ENCODE results near the gene PACSIN3.

The PACSIN3 gene

DNA sequence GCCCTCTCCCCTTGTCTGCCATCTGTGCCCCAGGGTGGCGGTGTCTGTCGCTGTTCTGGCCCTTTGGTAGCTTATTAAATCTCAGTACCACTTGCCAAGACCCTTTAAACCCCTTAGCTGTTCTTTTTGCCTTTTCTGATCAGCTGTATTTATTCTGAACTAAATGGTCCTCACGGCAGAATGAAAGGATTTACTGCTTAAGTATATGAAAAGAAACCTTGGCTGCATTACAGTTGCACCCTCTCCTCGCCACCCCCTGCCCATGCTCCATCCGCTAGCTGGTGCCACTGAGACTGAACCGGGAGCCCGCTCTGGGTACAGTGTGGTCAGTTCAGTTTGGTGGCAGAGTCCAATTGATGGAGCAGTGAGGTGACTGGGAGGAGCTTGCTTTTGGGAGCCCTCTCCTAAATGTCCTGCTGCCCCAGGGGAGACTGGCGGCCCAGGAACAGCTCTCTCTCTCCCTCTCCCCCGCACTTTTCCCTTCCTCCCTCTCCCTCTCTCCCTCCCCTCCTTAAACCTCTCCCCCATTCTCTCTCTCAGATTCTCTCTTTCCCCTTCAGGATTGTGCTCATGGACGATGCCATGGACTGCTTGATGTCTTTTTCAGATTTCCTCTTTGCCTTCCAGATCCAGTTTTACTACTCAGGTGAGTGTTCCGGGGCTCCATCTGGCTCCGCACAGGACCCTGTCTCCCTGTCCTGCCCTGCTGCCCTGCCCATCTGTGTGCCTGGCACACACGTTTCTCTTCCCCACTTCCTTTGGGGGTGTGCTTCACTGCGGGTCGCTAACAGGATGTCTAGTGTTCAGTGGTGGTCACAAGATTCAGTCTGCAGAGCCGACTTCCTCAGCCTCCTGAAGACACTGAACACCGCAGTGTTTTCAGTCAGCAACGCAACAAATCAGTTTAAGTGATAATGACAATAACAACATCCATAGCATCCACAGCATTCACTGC is 31.3 kb downstream of the PACSIN3 start:
- no peak for DNase-seq (ENCODE audit: low read depth in 2 of 2, low spot score in 1 of 2)

DNA sequence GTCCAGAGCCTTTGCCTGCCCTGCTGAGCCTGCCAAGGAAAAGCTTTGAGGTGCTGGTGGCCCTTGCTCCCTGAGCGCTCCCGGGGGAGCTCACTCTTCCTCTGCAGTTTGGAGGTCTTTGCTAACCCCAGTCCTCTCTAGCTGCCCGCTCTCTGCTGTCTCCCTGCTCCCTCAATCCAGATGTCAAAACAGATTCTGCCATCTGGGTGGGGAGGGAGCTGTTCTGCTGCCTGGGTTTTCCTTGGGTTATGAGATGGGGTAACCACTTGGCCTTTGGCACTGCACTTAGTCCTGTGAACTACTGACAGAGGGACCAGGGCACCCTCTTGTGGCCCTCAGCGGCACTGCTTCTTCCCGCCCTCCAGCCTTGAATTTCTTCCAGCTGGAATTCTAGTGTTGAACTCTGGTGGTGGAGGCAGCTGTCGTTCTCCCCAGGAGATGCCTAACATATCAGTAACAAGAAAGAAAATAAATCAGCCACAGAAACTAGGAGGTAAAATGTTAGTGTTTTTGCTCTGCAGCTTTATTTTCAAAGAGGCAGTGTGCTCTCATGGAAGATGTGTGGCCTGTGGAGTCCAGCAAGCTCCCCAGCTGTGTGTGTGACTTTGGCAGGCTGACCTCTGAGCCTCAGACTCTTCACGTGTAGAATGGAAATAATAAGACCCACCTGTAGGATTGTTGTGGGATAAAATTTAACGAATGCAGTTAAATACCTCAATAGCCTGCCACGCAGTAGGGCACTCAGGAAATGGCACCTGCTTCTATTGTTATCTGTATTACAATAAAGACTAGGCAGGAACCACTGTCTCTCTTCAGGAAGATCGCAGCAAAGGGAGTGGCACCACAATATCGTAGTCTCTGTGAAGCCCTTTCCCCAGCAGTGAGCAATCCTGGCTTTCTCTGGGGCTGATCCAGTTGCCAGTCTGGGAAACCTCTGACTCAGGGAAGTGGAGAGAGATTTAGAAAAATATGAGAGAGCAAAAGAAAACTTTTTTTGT is 33.0 kb downstream of the PACSIN3 start:
- DNase-seq (ENCODE audit: low read depth in 2 of 2, low spot score in 1 of 2): no peak

DNA sequence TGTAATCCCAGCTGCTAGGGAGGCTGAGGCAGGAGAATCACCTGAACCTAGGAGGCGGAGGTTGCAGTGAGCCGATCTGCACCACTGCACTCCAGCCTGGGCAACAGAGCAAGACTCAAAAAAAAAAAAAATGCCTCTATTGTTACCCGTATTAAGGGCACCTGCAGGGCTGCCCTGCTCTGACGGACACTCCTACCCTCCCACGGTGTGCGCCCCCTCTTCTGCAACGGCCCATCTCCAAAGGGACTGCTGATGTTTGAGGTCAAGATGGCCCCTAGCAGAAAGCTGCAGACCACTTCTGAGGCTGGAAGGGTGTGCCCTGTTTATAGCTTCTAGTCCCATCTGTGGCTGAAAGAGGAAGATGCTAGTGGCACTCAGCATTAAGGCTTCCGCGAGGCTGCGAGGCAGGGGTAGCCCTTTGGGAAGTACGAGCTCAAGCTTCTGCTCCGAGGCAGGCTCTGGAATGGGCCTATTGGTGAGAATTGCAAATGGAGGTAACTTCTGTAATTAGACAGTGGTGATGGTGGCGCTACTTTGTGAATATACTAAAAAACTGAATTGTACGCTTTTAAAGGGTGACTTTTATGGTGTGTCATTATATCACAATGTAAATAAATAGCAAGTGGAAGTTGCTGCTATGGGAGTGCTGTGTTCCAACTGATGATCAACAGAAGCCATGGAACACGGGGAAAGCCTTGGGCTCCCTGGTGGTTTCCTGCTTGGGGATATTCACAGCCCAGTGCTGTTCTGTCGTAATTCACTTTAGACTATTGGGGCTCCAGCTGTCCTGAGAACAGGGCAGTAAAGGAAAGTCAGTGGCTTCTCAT is 33.9 kb downstream of the PACSIN3 start:
- no peak for DNase-seq (ENCODE audit: low read depth in 2 of 2, low spot score in 1 of 2)

DNA sequence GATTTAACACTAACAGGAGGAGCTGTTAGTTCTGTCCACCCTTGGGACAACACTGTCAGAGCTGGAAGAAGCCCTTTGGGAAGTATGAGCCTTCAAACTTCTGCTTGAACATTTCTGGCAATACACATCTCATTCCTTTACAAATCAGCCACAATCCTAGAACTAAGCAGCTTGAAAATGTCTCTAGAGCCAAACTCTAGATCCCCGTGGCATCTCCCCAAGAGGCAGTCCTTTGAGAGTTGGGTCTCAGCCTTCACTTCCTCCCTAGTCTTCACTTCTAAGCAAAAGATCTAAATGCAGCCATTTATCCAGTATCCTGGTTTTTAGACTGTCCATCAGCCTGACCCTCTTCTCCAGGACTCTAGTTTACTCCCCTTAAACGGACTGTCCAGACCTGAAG is 36.5 kb downstream of the PACSIN3 start:
- no peak for DNase-seq (ENCODE audit: low read depth in 2 of 2, low spot score in 1 of 2)

DNA sequence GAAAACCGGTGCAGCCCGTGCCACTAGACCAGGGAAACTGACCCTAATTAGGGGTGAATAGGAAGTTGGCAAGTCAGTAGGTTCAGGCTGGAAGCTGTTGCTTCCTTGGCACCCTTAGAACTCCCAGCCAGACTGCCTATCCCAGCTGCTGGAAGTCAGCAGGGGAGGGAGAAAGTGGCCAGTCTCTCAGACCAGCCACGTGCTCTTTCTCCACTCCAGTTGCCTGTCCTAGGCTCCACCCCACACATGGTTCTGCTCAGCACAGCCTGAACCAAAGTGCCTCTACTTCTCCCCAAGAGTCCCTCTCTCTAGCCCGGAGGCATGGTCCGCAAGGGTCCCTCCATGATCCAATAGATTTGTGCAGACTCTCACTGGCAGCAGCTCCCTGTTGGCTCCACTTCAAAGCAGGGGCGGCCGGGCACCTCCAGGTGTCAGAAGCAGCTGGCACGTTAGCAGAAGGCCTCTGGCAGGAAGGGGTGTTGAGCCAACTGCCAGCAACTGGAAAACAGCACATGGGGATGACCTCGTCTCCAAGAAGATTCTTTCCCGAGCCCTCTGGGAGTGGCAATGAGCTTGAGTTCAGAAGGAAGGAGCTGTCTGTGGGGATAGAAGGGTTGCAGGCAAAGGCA is 37.2 kb downstream of the PACSIN3 start:
- no peak for DNase-seq (ENCODE audit: low read depth in 2 of 2, low spot score in 1 of 2)

DNA sequence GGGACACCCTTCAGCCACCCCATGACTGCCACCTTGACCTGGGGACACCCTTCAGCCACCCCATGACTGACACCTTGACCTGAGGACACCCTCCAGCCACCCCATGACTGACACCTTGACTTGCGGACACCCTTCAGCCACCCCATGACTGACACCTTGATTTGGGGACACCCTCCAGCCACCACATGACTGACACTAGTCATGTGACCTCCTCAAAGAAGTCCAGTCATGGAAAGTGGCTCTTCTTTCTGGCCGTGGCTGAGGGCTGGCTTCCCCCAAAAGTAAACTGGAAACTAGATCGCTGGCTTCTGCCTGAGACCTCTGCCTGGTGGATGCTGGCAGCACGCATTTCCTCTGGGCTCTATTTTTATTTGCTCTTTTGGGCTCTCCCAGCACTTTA is 38.0 kb downstream of the PACSIN3 start:
- DNase-seq (ENCODE audit: low read depth in 2 of 2, low spot score in 1 of 2): no peak

DNA sequence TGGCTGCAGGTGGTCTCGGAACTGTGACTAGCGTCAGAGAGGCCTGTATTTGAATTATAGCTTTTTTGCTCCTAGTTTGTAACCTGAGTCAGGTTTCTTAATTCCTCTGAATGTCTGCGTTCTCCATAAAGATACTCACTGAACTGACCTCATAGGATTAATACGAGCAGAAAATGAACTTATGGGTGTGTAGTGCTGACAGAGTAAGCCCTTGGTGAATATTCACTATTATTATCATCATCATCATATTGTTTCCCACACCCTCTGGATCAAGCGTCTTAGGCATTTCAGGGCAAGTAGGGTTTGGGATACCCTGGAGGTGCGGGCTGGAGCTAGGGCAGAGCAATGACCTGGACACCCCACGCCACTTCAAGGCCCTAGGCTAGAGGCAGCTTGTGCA is 38.6 kb downstream of the PACSIN3 start:
- DNase-seq (ENCODE audit: low read depth in 2 of 2, low spot score in 1 of 2): no peak

DNA sequence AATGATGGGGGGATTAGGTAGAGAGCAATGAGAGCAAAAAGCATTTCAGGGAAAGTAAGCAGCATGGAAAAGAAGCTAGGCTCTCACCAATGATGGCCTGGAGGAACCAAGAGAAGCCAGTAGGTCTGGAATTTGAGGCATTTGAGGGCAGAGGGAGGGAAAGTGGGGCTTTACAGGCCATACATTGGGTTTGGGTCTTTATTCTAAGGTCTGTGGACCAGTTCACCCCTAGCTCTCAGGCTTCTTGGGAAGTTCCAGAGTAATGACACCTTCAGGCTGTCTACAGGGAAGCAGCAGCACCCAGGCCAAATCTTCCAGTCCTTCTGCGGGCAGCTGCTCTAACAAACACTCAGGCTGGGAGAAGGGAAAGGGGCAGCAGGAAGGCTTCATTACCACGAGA is 39.0 kb downstream of the PACSIN3 start:
- DNase-seq (ENCODE audit: low read depth in 2 of 2, low spot score in 1 of 2): no peak

DNA sequence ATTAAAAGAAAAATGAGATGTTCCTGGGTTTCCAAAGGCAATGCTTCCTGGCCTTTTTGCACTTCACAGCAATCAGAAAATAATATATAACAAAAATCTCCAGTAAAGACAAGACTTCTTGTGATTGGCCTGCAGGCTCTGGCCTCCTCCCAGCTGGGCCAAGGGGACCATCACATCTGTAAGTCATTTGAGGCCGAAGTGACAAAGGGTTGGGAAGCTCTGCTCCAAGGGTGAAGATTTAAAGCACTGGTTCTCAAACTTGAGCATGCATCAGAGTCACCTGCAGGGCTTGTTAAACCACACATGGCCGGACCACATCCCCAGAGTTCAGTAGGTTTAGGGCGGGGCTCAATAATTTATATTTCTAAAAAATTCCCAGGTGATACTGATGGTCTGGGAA is 41.7 kb downstream of the PACSIN3 start:
- no peak for DNase-seq (ENCODE audit: low read depth in 2 of 2, low spot score in 1 of 2)

DNA sequence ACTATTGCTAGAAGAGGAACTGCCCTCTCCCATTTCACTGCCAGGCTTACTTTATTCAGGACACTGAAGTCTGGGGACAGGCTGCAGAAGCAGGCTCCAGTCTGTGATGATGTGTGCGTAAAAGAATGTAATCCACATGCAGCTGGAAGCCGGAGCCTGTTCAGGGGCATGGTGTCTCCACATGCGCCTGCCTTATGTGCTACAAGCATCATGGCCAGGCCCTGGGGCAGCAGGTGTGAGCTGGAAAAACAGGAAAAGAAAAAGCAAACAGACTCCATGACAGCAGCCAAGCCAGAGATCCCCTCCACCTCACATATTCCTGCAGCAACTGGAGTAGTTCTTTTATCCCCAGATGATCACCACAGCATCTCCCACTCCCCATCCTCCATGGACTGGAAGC is 42.9 kb downstream of the PACSIN3 start:
- DNase-seq (ENCODE audit: low read depth in 2 of 2, low spot score in 1 of 2): no peak

DNA sequence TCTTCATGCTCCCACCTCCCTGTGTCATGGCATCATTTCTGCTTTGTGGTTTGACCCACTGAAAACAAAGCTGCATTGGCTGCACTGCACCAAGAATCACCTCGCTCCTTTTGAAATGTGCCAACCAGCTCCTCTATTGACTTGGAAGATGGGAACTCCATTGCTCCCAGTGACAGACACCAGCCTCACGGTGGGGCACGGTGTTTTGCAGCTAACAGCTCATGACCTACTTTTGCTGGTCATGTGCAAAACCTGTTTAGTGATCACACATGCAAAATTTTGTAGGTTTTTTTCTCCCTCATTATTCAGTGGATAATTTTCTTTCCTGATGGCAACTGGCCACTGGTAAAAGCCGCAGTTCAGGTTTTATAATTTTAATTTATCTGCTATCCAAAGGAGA is 46.4 kb downstream of the PACSIN3 start:
- DNase-seq (ENCODE audit: low read depth in 2 of 2, low spot score in 1 of 2): no peak

DNA sequence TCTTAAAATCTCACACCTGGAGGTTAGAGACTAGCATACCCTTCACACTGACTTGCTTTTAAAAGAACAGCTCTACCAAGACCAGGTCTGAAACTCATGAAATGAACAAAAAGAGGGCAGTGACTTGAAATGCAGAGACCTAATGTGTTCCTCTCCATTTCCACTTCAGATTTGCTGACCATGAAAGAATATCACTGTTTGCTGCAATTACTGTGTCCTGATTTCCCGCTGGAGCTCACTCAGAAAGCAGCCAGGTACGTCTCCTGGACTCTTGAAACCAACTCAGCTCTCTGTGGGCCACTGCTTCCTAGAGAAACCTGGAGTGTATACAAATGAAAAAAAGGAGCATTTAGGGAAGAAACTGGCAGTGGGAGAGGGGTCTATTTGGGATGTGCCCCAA is 48.8 kb downstream of the PACSIN3 start:
- no peak for DNase-seq (ENCODE audit: low read depth in 2 of 2, low spot score in 1 of 2)

DNA sequence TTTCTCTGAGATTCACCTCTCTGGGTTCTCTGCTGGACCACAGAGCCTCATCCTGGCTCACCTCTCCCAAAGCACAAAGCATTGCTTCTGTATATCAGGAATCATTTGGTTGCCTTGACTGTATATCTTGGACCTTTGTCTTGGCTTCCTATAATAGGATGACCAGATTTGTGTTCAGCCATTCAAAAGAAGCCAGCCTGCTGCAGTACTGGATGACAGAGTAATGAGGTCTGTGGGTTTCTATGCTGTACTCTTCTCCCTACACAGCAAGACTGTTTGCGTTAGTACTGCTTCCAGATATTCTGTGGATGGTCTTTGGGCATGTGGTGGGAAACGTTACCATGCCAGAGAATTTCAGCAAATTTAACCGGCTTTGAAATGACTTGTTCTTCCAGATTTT is 49.3 kb downstream of the PACSIN3 start:
- no peak for DNase-seq (ENCODE audit: low read depth in 2 of 2, low spot score in 1 of 2)

DNA sequence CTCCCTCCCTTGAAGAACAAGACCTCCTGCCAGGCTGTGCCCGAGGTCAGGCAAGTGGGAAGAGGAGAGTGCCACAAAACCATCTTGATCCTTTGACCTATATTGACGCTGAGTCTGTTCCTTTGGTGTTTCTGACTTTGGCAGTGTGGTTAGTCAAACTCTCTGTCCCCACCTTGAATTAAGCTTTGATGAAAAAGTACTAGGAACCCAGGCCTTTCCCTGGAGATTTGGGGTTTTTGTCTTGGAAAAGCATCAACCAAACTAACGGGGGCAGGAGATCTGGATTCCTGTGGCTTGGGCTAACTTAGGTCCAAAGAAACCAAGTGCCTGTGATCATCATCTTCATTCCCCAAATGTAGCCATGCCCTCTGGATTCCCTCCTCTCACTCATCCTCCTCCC is 49.9 kb downstream of the PACSIN3 start:
- no peak for DNase-seq (ENCODE audit: low read depth in 2 of 2, low spot score in 1 of 2)

DNA sequence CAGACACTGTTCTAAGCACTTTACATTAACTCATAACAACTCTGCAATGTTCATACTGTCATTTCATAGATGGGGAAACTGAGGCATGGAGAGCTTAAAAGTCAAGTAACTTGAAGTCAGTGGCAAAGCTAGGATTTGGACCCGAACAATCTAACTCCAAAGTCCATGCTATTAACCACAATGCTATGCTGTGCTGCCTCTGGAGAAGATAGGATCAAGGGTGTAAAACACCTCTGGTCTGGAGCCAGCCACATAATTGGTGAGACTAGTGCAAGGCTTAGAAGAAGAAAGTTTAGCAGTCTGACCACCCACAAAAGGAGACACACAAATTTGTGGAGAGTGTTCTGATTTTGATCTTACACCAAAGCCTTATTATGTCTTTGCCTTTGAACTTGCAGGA is 53.3 kb downstream of the PACSIN3 start:
- DNase-seq (ENCODE audit: low read depth in 2 of 2, low spot score in 1 of 2): no peak

DNA sequence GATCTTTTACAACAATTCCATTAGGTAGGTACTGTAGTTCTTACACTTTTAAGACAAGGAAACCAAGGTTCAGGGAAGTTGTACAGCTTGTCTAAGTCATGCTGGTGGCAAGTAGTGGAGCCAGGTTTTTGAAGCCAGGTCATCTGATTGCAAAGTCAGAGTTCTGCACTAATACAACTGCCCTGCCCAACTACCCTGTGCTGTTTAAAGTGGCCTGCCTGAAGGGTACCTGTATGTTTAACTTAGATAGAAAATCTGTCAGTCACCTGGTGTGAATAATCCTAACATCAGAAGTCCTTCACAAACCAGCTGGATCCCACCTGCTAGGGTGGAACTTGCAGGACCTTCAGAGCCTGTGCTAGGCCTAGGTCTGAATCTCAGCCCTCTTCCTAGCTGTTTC is 53.7 kb downstream of the PACSIN3 start:
- DNase-seq (ENCODE audit: low read depth in 2 of 2, low spot score in 1 of 2): no peak

DNA sequence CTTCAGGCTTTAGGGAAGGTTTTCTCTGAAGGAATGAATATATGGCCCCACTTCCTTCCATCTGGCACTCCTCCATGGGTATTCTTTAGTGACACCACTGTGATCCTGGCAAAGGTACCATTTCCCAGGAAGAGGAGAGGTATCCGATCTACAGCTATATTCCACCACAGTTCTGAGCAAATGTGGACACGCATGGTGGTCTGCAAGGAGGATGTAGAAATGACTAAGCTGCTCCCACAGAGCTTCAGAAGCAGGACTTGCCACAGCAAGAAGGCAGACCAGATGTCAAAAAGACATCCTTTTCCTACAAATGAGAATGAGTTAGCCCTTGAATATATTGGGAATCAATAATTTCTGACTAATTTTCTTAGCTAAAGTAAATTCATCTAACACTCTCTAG is 55.1 kb downstream of the PACSIN3 start:
- no peak for DNase-seq (ENCODE audit: low read depth in 2 of 2, low spot score in 1 of 2)

DNA sequence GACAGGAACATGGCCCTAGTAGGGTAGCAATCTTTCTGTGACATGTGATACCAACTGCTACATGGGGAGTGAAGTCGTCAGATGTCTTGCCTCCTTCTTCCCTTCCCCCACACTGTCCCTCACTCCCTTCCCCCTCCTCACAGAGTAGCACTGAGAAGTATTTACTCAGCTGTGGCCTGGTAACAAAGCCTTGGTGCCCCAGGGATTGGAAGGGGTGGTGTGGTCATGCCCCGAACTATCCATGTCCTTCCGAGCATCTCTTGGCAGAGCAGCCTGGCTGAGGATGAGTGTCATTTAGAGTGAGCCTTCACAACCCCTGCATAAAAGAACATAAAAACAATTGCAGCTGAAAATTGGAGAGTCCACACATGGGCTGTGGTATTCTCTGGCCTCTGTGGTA is 55.7 kb downstream of the PACSIN3 start:
- no peak for DNase-seq (ENCODE audit: low read depth in 2 of 2, low spot score in 1 of 2)
